ENCODE results near the gene ACTN4. TPM values are rescaled to one million over a fixed set of nuclear protein-coding genes. Genes with fewer than 3 reads are reported as not detected.

The ACTN4 gene
- total RNA-seq, 2 experiments from 2014 or later: 86.8 to 178 TPM

GRCh38 chr19:38699647-38700349 lies 52.3 kb downstream of the ACTN4 start:
- no peaks in the 10 kb centered on the region for H4K20me1 ChIP-seq (ENCODE audit: insufficient read depth, low read length)
- H3K79me2 ChIP-seq (ENCODE audit: insufficient read depth, low read depth, low read length): no peaks in the 10 kb centered on the region
- H3K27ac ChIP-seq (ENCODE audit: low read depth, low read length, poor library complexity, severe bottlenecking): no peak overlapping the region
- no peak overlapping the region for H2AFZ ChIP-seq (ENCODE audit: low read length)
- no TSS peak for BruUV-seq (replicated peaks)
- ChIA-PET CTCF (ENCODE audit: unreplicated experiment) (no interaction called here), POLR2A (interaction anchor here (0.9 kb wide), 1 partner anchor 11 kb away, joined by 3 read pairs; no protein-coding TSS in a partner anchor)
- H3K9me2 ChIP-seq (ENCODE audit: insufficient read depth, low read length): no peaks in the 10 kb centered on the region
- TF ChIP-seq CTCF (conservative IDR thresholded peaks at IDR 0.05; ENCODE audit: low read length): no peak
- TF ChIP-seq EZH2phosphoT487 (IDR thresholded peaks at IDR 0.05; ENCODE audit: borderline replicate concordance, low read depth, low read length): no peak
- H3K4me3 ChIP-seq (ENCODE audit: low read depth, low read length, poor library complexity, severe bottlenecking): no peak overlapping the region
- H3K4me2 ChIP-seq (ENCODE audit: low read length): no peak overlapping the region
- H3K4me1 ChIP-seq (ENCODE audit: insufficient read depth, low read length, poor library complexity, severe bottlenecking): peaks cover 5% of the 10 kb centered on the region
- intact Hi-C loops (cut with micrococcal nuclease; ENCODE audit: unreplicated experiment): no loop called here
- peaks cover 12% of the 10 kb centered on the region; the same call in 1 of the 2 replicates for H3K36me3 ChIP-seq (ENCODE audit: insufficient read depth, low read length)
- DNase-seq (ENCODE audit: low spot score): no peak
- no peaks in the 10 kb centered on the region for H3K9me3 ChIP-seq (ENCODE audit: low read length)

- Histone ChIP-seq H2AFZ (ENCODE audit: low read length) (no peak overlapping the region), H3K4me1 (ENCODE audit: insufficient read depth, low read length, poor library complexity, severe bottlenecking) (no peaks in the 10 kb centered on the region), H3K4me2 (ENCODE audit: low read length) (no peak overlapping the region), H3K4me3 (ENCODE audit: low read depth, low read length, poor library complexity, severe bottlenecking) (no peak overlapping the region), H3K9me2 (ENCODE audit: insufficient read depth, low read length) (no peaks in the 10 kb centered on the region), H3K79me2 (ENCODE audit: insufficient read depth, low read depth, low read length) (no peaks in the 10 kb centered on the region), H3K9me3 (ENCODE audit: low read length) (no peaks in the 10 kb centered on the region), H4K20me1 (ENCODE audit: insufficient read depth, low read length) (no peaks in the 10 kb centered on the region), H3K27ac (ENCODE audit: low read depth, low read length, poor library complexity, severe bottlenecking) (no peak overlapping the region), H3K36me3 (ENCODE audit: insufficient read depth, low read length) (peaks cover 12% of the 10 kb centered on the region; the same call in 1 of the 2 replicates)
- POLR2A ChIA-PET: no interaction called here
- intact Hi-C loops (cut with micrococcal nuclease; ENCODE audit: unreplicated experiment): no loop called here
- TF ChIP-seq EZH2phosphoT487 (IDR thresholded peaks at IDR 0.05; ENCODE audit: borderline replicate concordance, low read depth, low read length): no peak
- no peak for TF ChIP-seq CTCF (conservative IDR thresholded peaks at IDR 0.05; ENCODE audit: low read length)
- no TSS peak for BruUV-seq (replicated peaks)
- DNase-seq (ENCODE audit: low spot score): no peak
- CTCF ChIA-PET (ENCODE audit: unreplicated experiment): no interaction called here
Measured at GRCh38 chr19:38700350-38700901, 53.0 kb downstream of the ACTN4 start.

GRCh38 chr19:38700902-38701454 lies 53.5 kb downstream of the ACTN4 start:
- no peaks in the 10 kb centered on the region for H3K9me3 ChIP-seq (ENCODE audit: low read length)
- intact Hi-C loops (cut with micrococcal nuclease; ENCODE audit: unreplicated experiment): no loop called here
- no peaks in the 10 kb centered on the region for H3K4me1 ChIP-seq (ENCODE audit: insufficient read depth, low read length, poor library complexity, severe bottlenecking)
- H3K36me3 ChIP-seq (ENCODE audit: insufficient read depth, low read length): peaks cover 16% of the 10 kb centered on the region; the same call in 1 of the 2 replicates
- DNase-seq (ENCODE audit: low spot score): no peak
- no peaks in the 10 kb centered on the region for H3K9me2 ChIP-seq (ENCODE audit: insufficient read depth, low read length)
- CTCF ChIA-PET (ENCODE audit: unreplicated experiment): no interaction called here
- no peaks in the 10 kb centered on the region for H4K20me1 ChIP-seq (ENCODE audit: insufficient read depth, low read length)
- TSS peak; percentile 52 for BruUV-seq (replicated peaks)
- no peaks in the 10 kb centered on the region for H3K79me2 ChIP-seq (ENCODE audit: insufficient read depth, low read depth, low read length)
- H3K27ac ChIP-seq (ENCODE audit: low read depth, low read length, poor library complexity, severe bottlenecking): no peak overlapping the region
- no peak overlapping the region for H3K4me2 ChIP-seq (ENCODE audit: low read length)
- H3K4me3 ChIP-seq (ENCODE audit: low read depth, low read length, poor library complexity, severe bottlenecking): no peak overlapping the region
- POLR2A ChIA-PET: no interaction called here
- TF ChIP-seq CTCF (conservative IDR thresholded peaks at IDR 0.05; ENCODE audit: low read length) (no peak), EZH2phosphoT487 (IDR thresholded peaks at IDR 0.05; ENCODE audit: borderline replicate concordance, low read depth, low read length) (no peak)
- no peak overlapping the region for H2AFZ ChIP-seq (ENCODE audit: low read length)
